ENCODE results near the gene PTPRH.

Gene PTPRH

GRCh38 chr19:55246462-55247451 is 37.5 kb upstream of the PTPRH start:
- DNase-seq = no peak

GRCh38 chr19:55245236-55245904 is 36.1 kb upstream of the PTPRH start:
- DNase-seq = no peak

- DNase-seq = no peak
Measured at GRCh38 chr19:55244004-55244680, 34.8 kb upstream of the PTPRH start.

- no peak for DNase-seq
Measured at GRCh38 chr19:55242517-55242916, 33.2 kb upstream of the PTPRH start.

GRCh38 chr19:55241935-55242464 is 32.7 kb upstream of the PTPRH start:
- no peak for DNase-seq

GRCh38 chr19:55241143-55241934 is 32.0 kb upstream of the PTPRH start:
- no peak for DNase-seq

GRCh38 chr19:55240713-55241020 is 31.4 kb upstream of the PTPRH start:
- DNase-seq = no peak

- no peak for DNase-seq
Measured at GRCh38 chr19:55239004-55239403, 29.7 kb upstream of the PTPRH start.

- DNase-seq = no peak
Measured at GRCh38 chr19:55238030-55238429, 28.7 kb upstream of the PTPRH start.

GRCh38 chr19:55232986-55233385 is 23.7 kb upstream of the PTPRH start:
- DNase-seq = no peak

- DNase-seq = no peak
Measured at GRCh38 chr19:55232286-55232602, 22.9 kb upstream of the PTPRH start.

- DNase-seq = no peak
Measured at GRCh38 chr19:55231391-55232285, 22.3 kb upstream of the PTPRH start.

- no peak for DNase-seq
Measured at GRCh38 chr19:55230780-55231179, 21.5 kb upstream of the PTPRH start.

GRCh38 chr19:55230329-55230728 is 21.0 kb upstream of the PTPRH start:
- no peak for DNase-seq

- DNase-seq = no peak
Measured at GRCh38 chr19:55229789-55230182, 20.5 kb upstream of the PTPRH start.

- DNase-seq = no peak
Measured at GRCh38 chr19:55229145-55229788, 20.0 kb upstream of the PTPRH start.

- DNase-seq = no peak
Measured at GRCh38 chr19:55228403-55229031, 19.2 kb upstream of the PTPRH start, which contains the start of gene TMEM86B. TSS of gene TMEM86B (minus strand) at chr19:55228763. CDS start at chr19:55228741, 22 bp downstream.

GRCh38 chr19:55228015-55228391 is 18.7 kb upstream of the PTPRH start:
- DNase-seq = no peak

- DNase-seq = no peak
Measured at GRCh38 chr19:55227241-55228014, 18.1 kb upstream of the PTPRH start.

- DNase-seq = no peak
Measured at GRCh38 chr19:55226788-55227187, 17.5 kb upstream of the PTPRH start.

Data from activated CD4-positive, alpha-beta T cell treated with anti-CD3 and anti-CD28 coated beads, Interleukin-2, amount 50 U/mL, for 16 hours (primary cell).